Naive thymus-derived CD4-positive, alpha-beta T cell (primary cell): ENCODE data around the gene FRMD5. TPM values are rescaled to one million over a fixed set of nuclear protein-coding genes. Genes with fewer than 3 reads are reported as not detected.

ENCODE experiments used
- ATAC-seq: fragments of 150-1000 bp; cut with Tn5 transposase; 2 replicates; pipeline ENCODE4 v1.10.0; 2021; ENCODE audit warnings: mild to moderate bottlenecking, moderate library complexity
- CTCF ChIA-PET: fragments of 350-600 bp; sonication (Branson Sonifier 250); formaldehyde crosslinking; loops from one replicate; lab custom pipeline; 2021; ENCODE audit warnings: antibody characterized with exemption; lab: Charles Lee
- POLR2A ChIA-PET: fragments of 350-600 bp; sonication (Branson Sonifier 250); formaldehyde crosslinking; loops from one replicate; lab custom pipeline; 2021; ENCODE audit warnings: antibody characterized with exemption, inconsistent platforms; lab: Charles Lee
- DNase-seq, 9 donors: peaks; one replicate each; pipeline versions ENCODE4 v3.0.0 to v3.0.0-alpha.2; 2020 to 2022; ENCODE audit warnings: mixed read lengths in 1 of 9
- H3K27ac ChIP-seq: one replicate; pipeline ENCODE4 v1.7.0; 2013; ENCODE audit warnings: mild to moderate bottlenecking, low read depth, low read length, moderate library complexity
- H3K27me3 ChIP-seq, 2 donors: one replicate each; pipeline ENCODE4 v1.7.0; 2013; ENCODE audit warnings: low read length in 2 of 2, mild to moderate bottlenecking in 2 of 2, moderate library complexity in 2 of 2; ENCODE audit not compliant: control insufficient read depth in 2 of 2, insufficient read depth in 2 of 2
- H3K36me3 ChIP-seq, 3 experiments: 1 replicate in 2 of 3; 2 replicates in 1 of 3; pipeline ENCODE4 v1.7.0; 2013; ENCODE audit warnings: low read length in 3 of 3, mild to moderate bottlenecking in 3 of 3, moderate library complexity in 1 of 3; ENCODE audit not compliant: insufficient read depth in 3 of 3, control insufficient read depth in 2 of 3
- H3K4me1 ChIP-seq, 2 donors: one replicate each; pipeline ENCODE4 v1.7.0; 2013; ENCODE audit warnings: low read length in 2 of 2, mild to moderate bottlenecking in 2 of 2, moderate library complexity in 1 of 2; ENCODE audit not compliant: control insufficient read depth in 2 of 2, insufficient read depth in 2 of 2
- H3K4me3 ChIP-seq: 2 replicates; pipeline ENCODE4 v1.7.0; 2013; ENCODE audit warnings: mild to moderate bottlenecking, low read length
- H3K9me3 ChIP-seq, 3 experiments: 1 replicate in 2 of 3; 2 replicates in 1 of 3; pipeline ENCODE4 v1.7.0; 2013; ENCODE audit warnings: low read length in 3 of 3; ENCODE audit not compliant: control insufficient read depth in 2 of 3
- H3K27ac Mint-ChIP-seq, 9 donors: one replicate each; pipeline ENCODE4 v1.8.0; 2020 to 2022; ENCODE audit warnings: mixed read lengths in 9 of 9, mild to moderate bottlenecking in 8 of 9, moderate library complexity in 5 of 9, inconsistent platforms in 2 of 9
- H3K27me3 Mint-ChIP-seq, 5 donors: one replicate each; pipeline ENCODE4 v1.8.0; 2021 to 2022; ENCODE audit warnings: mixed read lengths in 5 of 5, mild to moderate bottlenecking in 1 of 5
- H3K36me3 Mint-ChIP-seq, 5 donors: one replicate each; pipeline ENCODE4 v1.8.0; 2020 to 2022; ENCODE audit warnings: mixed read lengths in 5 of 5, mild to moderate bottlenecking in 3 of 5, inconsistent platforms in 1 of 5
- H3K4me1 Mint-ChIP-seq, 7 donors: one replicate each; pipeline ENCODE4 v1.8.0; 2020 to 2022; ENCODE audit warnings: mixed read lengths in 7 of 7, mild to moderate bottlenecking in 3 of 7, inconsistent platforms in 1 of 7
- H3K4me3 Mint-ChIP-seq, 10 donors: one replicate each; pipeline ENCODE4 v1.8.0; 2020 to 2022; ENCODE audit warnings: mild to moderate bottlenecking in 10 of 10, mixed read lengths in 10 of 10, moderate library complexity in 6 of 10, inconsistent platforms in 2 of 10
- H3K9me3 Mint-ChIP-seq, 11 donors: one replicate each; pipeline ENCODE4 v1.8.0; 2020 to 2022; ENCODE audit warnings: mixed read lengths in 11 of 11, mild to moderate bottlenecking in 4 of 11, inconsistent platforms in 1 of 11, moderate library complexity in 1 of 11
- intact Hi-C, 2 donors: fragments of 100-400 bp; cut with micrococcal nuclease; formaldehyde crosslinking; loops; one replicate each; pipeline ENCODE4 v1.15.1; 2023
- polyA plus RNA-seq, 2 donors: library from polyadenylated mRNA; unstranded; fragments of 300-500 nt; fragmentation: Illumina TruSeq; gene quantifications; one replicate each; pipeline ENCODE4 v1.2.3, GENCODE V29; 2021
- total RNA-seq, 6 experiments: library from RNA in 5 of 6; stranded (reverse) in 5 of 6; gene quantifications; 1 replicate in 5 of 6; 2 replicates in 1 of 6; pipeline ENCODE4 v1.2.3 and lab custom pipeline; 2021 to 2026

The FRMD5 gene
- total and polyA plus RNA-seq, 7 experiments from 2014 or later = 0.31 to 0.39 (median 0.35) TPM; not detected in 4

DNA sequence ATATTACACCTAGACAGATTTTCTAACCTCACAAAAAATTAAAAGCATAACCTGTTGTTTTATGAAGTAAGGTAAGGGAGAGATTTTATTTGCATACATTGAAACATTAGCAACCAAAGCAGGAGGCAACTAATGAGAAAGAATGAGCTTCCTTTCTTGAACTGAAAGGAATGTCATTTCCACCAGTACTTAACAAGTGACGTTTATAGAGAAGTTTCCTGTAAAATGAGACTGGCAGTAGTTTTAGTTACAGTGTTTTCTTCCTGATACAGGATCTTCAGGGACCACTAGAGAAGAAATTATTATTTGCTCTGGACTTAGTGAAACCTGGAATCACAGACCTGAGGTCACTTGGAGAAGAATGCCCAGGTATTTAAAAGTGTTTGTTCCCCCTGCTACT lies 27.4 kb upstream of the FRMD5 start:
- no peak overlapping the region for H3K4me3 Mint-ChIP-seq

DNA sequence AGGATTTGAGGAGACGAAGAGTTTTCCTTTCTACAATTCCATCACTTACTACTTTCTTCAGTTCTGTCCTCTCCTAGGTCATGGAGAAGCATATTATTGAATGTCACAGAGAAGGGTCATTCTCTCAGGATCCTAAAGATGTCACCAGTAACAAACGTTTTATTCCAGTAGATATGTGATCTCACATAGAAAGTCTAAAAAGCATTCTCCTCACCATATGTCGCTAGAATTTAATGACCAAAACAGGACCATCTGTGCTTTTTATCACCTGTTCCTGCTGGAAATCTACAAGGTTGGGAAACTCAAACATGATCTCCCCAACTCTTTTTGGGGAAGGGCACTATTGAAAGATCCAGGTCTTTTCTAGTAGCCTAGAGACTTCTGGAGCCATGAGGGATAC lies 24.0 kb upstream of the FRMD5 start:
- no peak overlapping the region for H3K4me3 ChIP-seq
- H3K27ac ChIP-seq = no peak overlapping the region
- no peak overlapping the region for H3K4me3 Mint-ChIP-seq
- no peaks in the 10 kb centered on the region for H3K9me3 Mint-ChIP-seq
- ChIA-PET POLR2A (interaction anchor here (1.1 kb wide), 1 partner anchor 69 kb away, joined by 5 read pairs; no protein-coding TSS in a partner anchor), CTCF (interaction anchor here (0.5 to 1.1 kb wide), 2 partner anchors 9 to 182 kb away, joined by 3 to 4 read pairs; no protein-coding TSS in a partner anchor)
- H3K4me1 ChIP-seq = no peaks in the 10 kb centered on the region
- ATAC-seq (no peak), DNase-seq (no peak)
- no peaks in the 10 kb centered on the region for H3K9me3 ChIP-seq
- intact Hi-C loops = loop anchor here in 1 of 2 donors (1.0 to 2.0 kb wide), 3 partner anchors 24 to 282 kb away; partner anchors contain the start of genes FRMD5 and GOLM2
- H3K36me3 ChIP-seq = no peaks in the 10 kb centered on the region
- peaks cover 13 to 27% (median 22%) of the 10 kb centered on the region in 5 donors for H3K27me3 Mint-ChIP-seq
- no peak overlapping the region for H3K27ac Mint-ChIP-seq
- H3K36me3 Mint-ChIP-seq = no peaks in the 10 kb centered on the region
- H3K4me1 Mint-ChIP-seq = peaks cover 0 to 5% (median 3%) of the 10 kb centered on the region in 7 donors
- H3K27me3 ChIP-seq = no peaks in the 10 kb centered on the region

More for the DNA sequence above, 27.4 kb upstream of the FRMD5 start:
- Histone ChIP-seq H3K9me3 (no peaks in the 10 kb centered on the region), H3K27me3 (no peaks in the 10 kb centered on the region), H3K27ac (no peak overlapping the region), H3K36me3 (no peaks in the 10 kb centered on the region), H3K4me1 (no peaks in the 10 kb centered on the region), H3K4me3 (no peak overlapping the region)
- ChIA-PET CTCF (interaction anchor here (0.5 kb wide), 1 partner anchor 320 kb away, joined by 4 read pairs; no protein-coding TSS in a partner anchor), POLR2A (no interaction called here)
- no peaks in the 10 kb centered on the region for H3K36me3 Mint-ChIP-seq
- peaks cover 13 to 34% (median 17%) of the 10 kb centered on the region in 5 donors for H3K27me3 Mint-ChIP-seq
- ATAC-seq = no peak
- no peak for DNase-seq
- no peak overlapping the region for H3K27ac Mint-ChIP-seq
- intact Hi-C loops = no loop called here
- peaks cover 0 to 5% (median 3%) of the 10 kb centered on the region in 7 donors for H3K4me1 Mint-ChIP-seq
- peaks cover 0 to 5% (median 0%) of the 10 kb centered on the region in 11 donors for H3K9me3 Mint-ChIP-seq

DNA sequence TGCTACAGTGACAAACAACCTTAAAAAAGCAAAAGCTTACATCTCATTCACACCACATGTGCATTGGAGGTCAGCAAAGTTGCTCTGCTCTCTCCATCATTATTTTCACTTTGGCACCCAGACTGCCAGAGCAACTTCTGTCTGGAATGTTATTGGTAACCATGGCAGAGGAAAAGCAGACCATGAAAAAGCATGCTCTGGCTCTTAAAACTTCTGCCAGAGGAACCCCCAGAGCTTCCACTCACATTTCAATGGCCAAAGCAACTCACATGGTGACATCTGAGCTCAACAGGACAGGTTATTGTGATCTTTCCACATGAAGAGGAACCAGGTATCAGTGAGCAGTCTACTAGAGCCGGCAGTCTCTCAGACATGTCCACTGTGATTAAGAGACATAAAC lies 21.9 kb upstream of the FRMD5 start:
- peaks cover 0 to 5% (median 4%) of the 10 kb centered on the region in 7 donors for H3K4me1 Mint-ChIP-seq
- H3K9me3 ChIP-seq = no peaks in the 10 kb centered on the region
- CTCF ChIA-PET = interaction anchor here (0.6 kb wide), 1 partner anchor 62 kb away, joined by 4 read pairs; no protein-coding TSS in a partner anchor
- H3K9me3 Mint-ChIP-seq = no peaks in the 10 kb centered on the region
- DNase-seq (no peak), ATAC-seq (no peak)
- H3K4me1 ChIP-seq = no peaks in the 10 kb centered on the region
- peaks cover 11 to 29% (median 22%) of the 10 kb centered on the region in 5 donors for H3K27me3 Mint-ChIP-seq
- no peak overlapping the region for H3K4me3 ChIP-seq
- intact Hi-C loops = no loop called here
- no peaks in the 10 kb centered on the region for H3K36me3 ChIP-seq
- no peaks in the 10 kb centered on the region for H3K27me3 ChIP-seq
- H3K27ac Mint-ChIP-seq = no peak overlapping the region
- no peak overlapping the region for H3K4me3 Mint-ChIP-seq
- H3K27ac ChIP-seq = no peak overlapping the region
- H3K36me3 Mint-ChIP-seq = no peaks in the 10 kb centered on the region
- POLR2A ChIA-PET = interaction anchor here (0.6 to 1.2 kb wide), 2 partner anchors 18 to 50 kb away, joined by 3 to 4 read pairs; no protein-coding TSS in a partner anchor

DNA sequence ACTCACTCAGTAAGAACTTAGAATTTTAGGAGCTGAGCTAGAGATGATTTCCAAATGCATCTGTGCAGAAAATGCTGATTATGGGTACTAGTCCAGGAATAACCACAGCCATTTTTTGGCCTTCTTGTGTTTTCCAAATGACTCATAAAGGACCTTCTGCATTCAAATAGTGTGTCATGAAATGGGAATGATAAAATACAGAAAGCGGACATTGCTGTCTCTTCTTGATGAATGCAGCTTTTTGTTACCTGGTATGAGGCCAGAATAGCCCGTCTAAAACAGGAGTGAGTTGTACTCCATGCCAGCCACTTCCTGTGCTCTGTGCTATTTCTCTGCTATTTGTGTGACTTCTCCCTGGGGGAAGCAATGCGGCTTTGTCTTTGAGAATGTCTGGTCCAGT lies 20.5 kb upstream of the FRMD5 start:
- no peak for DNase-seq
- H3K27me3 ChIP-seq = no peaks in the 10 kb centered on the region
- POLR2A ChIA-PET = no interaction called here
- Mint-ChIP-seq H3K4me1 (peaks cover 0 to 5% (median 4%) of the 10 kb centered on the region in 7 donors), H3K27ac (no peak overlapping the region), H3K4me3 (no peak overlapping the region), H3K27me3 (peaks cover 21 to 36% (median 27%) of the 10 kb centered on the region in 5 donors), H3K36me3 (no peaks in the 10 kb centered on the region), H3K9me3 (no peaks in the 10 kb centered on the region)
- H3K27ac ChIP-seq = no peak overlapping the region
- H3K4me1 ChIP-seq = no peaks in the 10 kb centered on the region
- no peak overlapping the region for H3K4me3 ChIP-seq
- H3K36me3 ChIP-seq = no peaks in the 10 kb centered on the region
- ATAC-seq = no peak
- intact Hi-C loops = no loop called here
- CTCF ChIA-PET = no interaction called here
- no peaks in the 10 kb centered on the region for H3K9me3 ChIP-seq

DNA sequence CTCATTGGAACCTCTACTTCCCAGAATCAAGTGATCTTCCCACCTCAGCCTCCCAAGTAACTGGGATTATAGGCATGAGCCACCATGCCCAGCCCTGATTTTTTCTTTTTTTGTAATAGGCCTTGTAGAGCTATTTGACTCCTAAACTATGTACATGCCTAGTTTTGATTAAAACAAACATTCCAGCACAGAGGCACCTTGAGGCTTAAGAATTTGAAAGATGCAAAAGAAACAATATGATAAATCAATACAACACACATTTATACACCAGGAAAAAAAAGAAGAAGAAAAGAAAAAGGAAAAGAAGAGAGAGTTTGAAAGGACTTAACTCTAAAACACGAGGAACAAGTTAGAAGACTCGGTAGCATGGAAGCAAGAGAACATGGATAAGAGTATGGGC lies 13.9 kb upstream of the FRMD5 start:
- Histone ChIP-seq H3K4me1 (no peaks in the 10 kb centered on the region), H3K4me3 (no peak overlapping the region), H3K27me3 (no peaks in the 10 kb centered on the region), H3K36me3 (no peaks in the 10 kb centered on the region), H3K27ac (no peak overlapping the region), H3K9me3 (no peaks in the 10 kb centered on the region)
- no peak overlapping the region for H3K27ac Mint-ChIP-seq
- H3K4me3 Mint-ChIP-seq = no peak overlapping the region
- H3K9me3 Mint-ChIP-seq = no peaks in the 10 kb centered on the region
- ChIA-PET POLR2A (no interaction called here), CTCF (no interaction called here)
- ATAC-seq = no peak
- peaks cover 9 to 27% (median 14%) of the 10 kb centered on the region in 5 donors for H3K27me3 Mint-ChIP-seq
- intact Hi-C loops = no loop called here
- no peak for DNase-seq
- peaks cover 0 to 2% (median 0%) of the 10 kb centered on the region in 7 donors for H3K4me1 Mint-ChIP-seq
- H3K36me3 Mint-ChIP-seq = no peaks in the 10 kb centered on the region

DNA sequence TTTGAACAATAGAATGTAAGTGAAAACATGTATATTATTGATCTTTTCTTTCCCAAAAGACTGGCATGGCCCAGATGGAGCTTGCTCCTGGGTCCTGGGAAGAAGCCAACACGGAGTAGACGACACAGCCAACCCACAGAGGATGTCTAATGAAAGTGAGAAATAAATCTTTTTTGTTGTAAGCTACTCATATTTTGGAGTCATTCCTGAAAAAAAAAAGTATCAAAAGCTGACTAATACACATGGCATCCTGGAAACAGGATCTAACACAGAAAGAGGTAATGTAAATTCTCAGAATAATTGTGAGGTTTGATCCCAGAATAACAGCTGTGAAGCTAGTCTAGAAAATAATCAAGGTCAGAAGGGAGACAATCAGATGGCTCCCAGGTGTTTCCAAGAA lies 12.6 kb upstream of the FRMD5 start:
- H3K9me3 ChIP-seq = no peaks in the 10 kb centered on the region
- Mint-ChIP-seq H3K4me1 (no peaks in the 10 kb centered on the region), H3K4me3 (no peak overlapping the region), H3K27ac (no peak overlapping the region), H3K36me3 (no peaks in the 10 kb centered on the region), H3K27me3 (peaks cover 10 to 28% (median 20%) of the 10 kb centered on the region in 5 donors), H3K9me3 (no peaks in the 10 kb centered on the region)
- ChIA-PET CTCF (interaction anchor here (0.7 kb wide), 1 partner anchor 10 kb away, joined by 3 read pairs; no protein-coding TSS in a partner anchor), POLR2A (no interaction called here)
- no peaks in the 10 kb centered on the region for H3K4me1 ChIP-seq
- no peaks in the 10 kb centered on the region for H3K36me3 ChIP-seq
- DNase-seq = no peak
- no peak for ATAC-seq
- H3K27me3 ChIP-seq = no peaks in the 10 kb centered on the region
- no peak overlapping the region for H3K4me3 ChIP-seq
- no peak overlapping the region for H3K27ac ChIP-seq
- intact Hi-C loops = no loop called here

DNA sequence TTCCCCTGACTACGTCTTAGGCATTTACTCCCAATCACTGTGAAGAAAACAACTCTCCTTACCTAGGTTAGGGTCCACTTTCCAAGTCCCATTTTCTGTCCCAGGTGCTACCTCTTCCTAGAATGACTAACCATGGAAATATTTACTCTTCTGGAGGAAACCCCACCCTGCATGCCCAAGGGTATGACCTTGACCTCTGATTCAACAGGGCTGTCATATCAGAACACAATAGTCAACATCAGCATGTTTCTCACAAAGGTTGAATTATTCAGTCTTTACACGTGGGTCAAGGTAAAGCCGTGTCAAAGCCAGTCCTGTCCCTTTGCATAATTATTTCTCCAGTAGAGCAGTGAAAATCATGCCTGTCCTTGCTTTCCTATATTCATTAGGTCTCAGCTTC lies 4.3 kb upstream of the FRMD5 start:
- Mint-ChIP-seq H3K27me3 (peaks cover 48 to 66% (median 57%) of the 10 kb centered on the region in 5 donors), H3K9me3 (no peaks in the 10 kb centered on the region), H3K36me3 (no peaks in the 10 kb centered on the region), H3K4me3 (no peak overlapping the region), H3K27ac (no peak overlapping the region), H3K4me1 (peaks cover 0 to 13% (median 9%) of the 10 kb centered on the region in 7 donors)
- Histone ChIP-seq H3K27me3 (peaks cover 4% of the 10 kb centered on the region in 2 donors), H3K4me3 (no peak overlapping the region), H3K9me3 (no peaks in the 10 kb centered on the region), H3K36me3 (no peaks in the 10 kb centered on the region), H3K4me1 (peaks cover 0 to 2% of the 10 kb centered on the region in 2 donors), H3K27ac (no peak overlapping the region)
- DNase-seq = no peak
- ChIA-PET CTCF (no interaction called here), POLR2A (no interaction called here)
- no peak for ATAC-seq
- intact Hi-C loops = no loop called here
